KMS-11 (cell line): Measurements from ENCODE around the gene SIRT1.
A peak's percentile ranks its signal among the peaks of the same experiment; 100 is the strongest.

ENCODE experiments used
- H2AFZ ChIP-seq: fragments of 200-600 bp; sonication (generic); 2 replicates; pipeline ENCODE4 v1.6.1; 2016; ENCODE audit warnings: antibody characterized with exemption, mixed run types, low read depth
- H3K27ac ChIP-seq: fragments of 200-600 bp; sonication (generic); 2 replicates; pipeline ENCODE4 v1.6.1; 2016; ENCODE audit warnings: mild to moderate bottlenecking, mixed run types
- H3K27me3 ChIP-seq: fragments of 200-600 bp; sonication (generic); 2 replicates; pipeline ENCODE4 v1.6.1; 2017; ENCODE audit warnings: mild to moderate bottlenecking, low read depth, mixed run types, moderate library complexity; ENCODE audit not compliant: insufficient read depth
- H3K36me3 ChIP-seq: fragments of 200-600 bp; sonication (generic); 2 replicates; pipeline ENCODE4 v1.6.1; 2017; ENCODE audit warnings: mild to moderate bottlenecking, mixed run types; ENCODE audit not compliant: insufficient read depth
- H3K4me1 ChIP-seq: fragments of 200-600 bp; sonication (generic); 2 replicates; pipeline ENCODE4 v1.6.1; 2016; ENCODE audit warnings: mild to moderate bottlenecking, low read depth, mixed run types; ENCODE audit not compliant: poor library complexity, severe bottlenecking
- H3K4me2 ChIP-seq: fragments of 200-600 bp; sonication (generic); 2 replicates; pipeline ENCODE4 v1.7.0; 2016; ENCODE audit warnings: mild to moderate bottlenecking, mixed run types
- H3K4me3 ChIP-seq: fragments of 200-600 bp; sonication (generic); IDR thresholded peaks from 2 replicates; pipeline ENCODE4 v1.6.1; 2017; ENCODE audit warnings: low read depth, low read length, mixed read lengths; ENCODE audit not compliant: insufficient read depth
- H3K79me2 ChIP-seq: fragments of 200-600 bp; sonication (generic); 2 replicates; pipeline ENCODE4 v1.6.1; 2016; ENCODE audit warnings: low read depth, mixed run types; ENCODE audit not compliant: insufficient read depth
- H3K9ac ChIP-seq: fragments of 200-600 bp; sonication (generic); 2 replicates; pipeline ENCODE4 v1.6.1; 2016; ENCODE audit warnings: mild to moderate bottlenecking, mixed run types
- H4K20me1 ChIP-seq: fragments of 200-600 bp; sonication (generic); 2 replicates; pipeline ENCODE4 v1.6.1; 2016; ENCODE audit warnings: mild to moderate bottlenecking, mixed run types; ENCODE audit not compliant: insufficient read depth
- TF ChIP-seq, protein P1 (sequence below): fragments of 200-600 bp; sonication (generic); conservative IDR thresholded peaks from 2 replicates; pipeline ENCODE4 v1.6.1; 2017; ENCODE audit warnings: low read depth, mild to moderate bottlenecking, antibody characterized with exemption, low read length, moderate library complexity, mixed read lengths

SIRT1 gene

DNA sequence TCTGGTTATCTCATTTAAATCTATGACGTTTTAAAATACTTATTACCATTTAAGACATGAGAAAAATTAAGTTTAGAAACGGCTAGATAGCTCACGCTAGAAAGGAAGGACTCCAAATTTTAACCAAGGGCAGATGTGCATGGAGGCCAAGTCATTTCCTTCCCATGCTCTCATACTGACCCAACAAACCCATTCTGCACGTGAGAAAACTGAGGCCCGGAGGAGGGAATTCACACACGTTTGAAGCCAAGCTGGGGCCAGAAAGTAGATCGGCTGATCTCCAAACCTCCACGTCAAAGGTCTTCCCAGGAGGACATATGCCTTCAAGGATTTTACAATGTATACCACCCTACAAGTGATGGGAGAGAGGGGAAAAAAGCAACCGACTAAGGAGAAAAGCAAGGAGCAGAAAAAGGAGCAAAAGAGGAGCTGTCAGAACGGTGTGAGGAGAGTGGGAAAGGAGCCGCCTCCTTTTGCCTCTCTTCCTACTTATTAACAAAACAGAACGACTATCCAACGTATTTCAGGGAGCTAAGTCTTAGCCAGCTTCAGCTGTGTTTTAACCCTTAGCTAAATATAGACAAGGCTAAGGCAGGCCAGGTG lies 645 bp upstream of the SIRT1 start:
- peak overlapping the region; percentile 47; the same call in 1 of the 2 replicates for H3K9ac ChIP-seq
- no peak overlapping the region for H3K4me3 ChIP-seq
- H3K79me2 ChIP-seq, result peaks cover 27% of the 10 kb centered on the region
- TF ChIP-seq, protein P1, sequence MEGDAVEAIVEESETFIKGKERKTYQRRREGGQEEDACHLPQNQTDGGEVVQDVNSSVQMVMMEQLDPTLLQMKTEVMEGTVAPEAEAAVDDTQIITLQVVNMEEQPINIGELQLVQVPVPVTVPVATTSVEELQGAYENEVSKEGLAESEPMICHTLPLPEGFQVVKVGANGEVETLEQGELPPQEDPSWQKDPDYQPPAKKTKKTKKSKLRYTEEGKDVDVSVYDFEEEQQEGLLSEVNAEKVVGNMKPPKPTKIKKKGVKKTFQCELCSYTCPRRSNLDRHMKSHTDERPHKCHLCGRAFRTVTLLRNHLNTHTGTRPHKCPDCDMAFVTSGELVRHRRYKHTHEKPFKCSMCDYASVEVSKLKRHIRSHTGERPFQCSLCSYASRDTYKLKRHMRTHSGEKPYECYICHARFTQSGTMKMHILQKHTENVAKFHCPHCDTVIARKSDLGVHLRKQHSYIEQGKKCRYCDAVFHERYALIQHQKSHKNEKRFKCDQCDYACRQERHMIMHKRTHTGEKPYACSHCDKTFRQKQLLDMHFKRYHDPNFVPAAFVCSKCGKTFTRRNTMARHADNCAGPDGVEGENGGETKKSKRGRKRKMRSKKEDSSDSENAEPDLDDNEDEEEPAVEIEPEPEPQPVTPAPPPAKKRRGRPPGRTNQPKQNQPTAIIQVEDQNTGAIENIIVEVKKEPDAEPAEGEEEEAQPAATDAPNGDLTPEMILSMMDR, result no peak
- H3K36me3 ChIP-seq, result no peaks in the 10 kb centered on the region; the same call in 1 of the 2 replicates
- H3K27me3 ChIP-seq, result no peaks in the 10 kb centered on the region
- H4K20me1 ChIP-seq, result no peaks in the 10 kb centered on the region
- peak overlapping the region; percentile 91 for H3K4me2 ChIP-seq
- peaks cover 14% of the 10 kb centered on the region for H3K4me1 ChIP-seq
- H3K27ac ChIP-seq, result peak overlapping the region; percentile 39
- peak overlapping the region; percentile 97 for H2AFZ ChIP-seq

DNA sequence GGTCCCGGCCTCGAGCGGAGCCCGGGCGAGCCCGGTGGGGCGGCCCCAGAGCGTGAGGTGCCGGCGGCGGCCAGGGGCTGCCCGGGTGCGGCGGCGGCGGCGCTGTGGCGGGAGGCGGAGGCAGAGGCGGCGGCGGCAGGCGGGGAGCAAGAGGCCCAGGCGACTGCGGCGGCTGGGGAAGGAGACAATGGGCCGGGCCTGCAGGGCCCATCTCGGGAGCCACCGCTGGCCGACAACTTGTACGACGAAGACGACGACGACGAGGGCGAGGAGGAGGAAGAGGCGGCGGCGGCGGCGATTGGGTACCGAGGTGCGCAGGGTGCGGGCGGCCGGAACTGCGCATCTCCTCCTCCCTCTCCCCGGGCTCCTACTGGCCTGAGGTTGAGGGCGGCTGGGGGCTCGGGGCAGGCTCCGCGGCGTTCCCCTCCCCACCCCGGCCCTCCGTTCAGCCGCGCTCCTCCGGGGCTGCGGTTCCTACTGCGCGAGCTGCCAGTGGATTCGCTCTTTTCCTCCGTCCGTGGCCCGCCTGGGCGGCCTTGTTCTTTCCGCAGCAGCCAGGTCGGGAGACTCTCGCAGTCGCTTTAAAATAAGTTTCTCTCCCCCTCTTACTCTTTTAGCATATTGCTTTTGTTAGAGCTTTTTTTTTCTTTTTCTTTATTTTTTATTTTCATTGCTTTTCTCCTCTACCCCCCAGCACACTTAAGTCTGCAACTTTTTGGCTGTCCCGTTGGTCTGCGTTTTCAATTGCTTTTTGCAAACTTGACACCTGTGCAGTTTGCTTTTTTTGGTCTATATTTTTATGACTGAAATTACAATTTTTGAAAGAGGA lies 600 bp downstream of the SIRT1 start:
- Histone ChIP-seq H3K36me3 (no peaks in the 10 kb centered on the region; the same call in 1 of the 2 replicates), H3K4me3 (no peak overlapping the region), H3K79me2 (peaks cover 29% of the 10 kb centered on the region), H2AFZ (peak overlapping the region; percentile 54), H3K4me2 (peak overlapping the region; percentile 95), H3K27ac (peak overlapping the region; percentile 39), H3K9ac (peak overlapping the region; percentile 52; the same call in 1 of the 2 replicates), H4K20me1 (no peaks in the 10 kb centered on the region), H3K27me3 (no peaks in the 10 kb centered on the region), H3K4me1 (peaks cover 14% of the 10 kb centered on the region)
- TF ChIP-seq, protein P1, result no peak

DNA sequence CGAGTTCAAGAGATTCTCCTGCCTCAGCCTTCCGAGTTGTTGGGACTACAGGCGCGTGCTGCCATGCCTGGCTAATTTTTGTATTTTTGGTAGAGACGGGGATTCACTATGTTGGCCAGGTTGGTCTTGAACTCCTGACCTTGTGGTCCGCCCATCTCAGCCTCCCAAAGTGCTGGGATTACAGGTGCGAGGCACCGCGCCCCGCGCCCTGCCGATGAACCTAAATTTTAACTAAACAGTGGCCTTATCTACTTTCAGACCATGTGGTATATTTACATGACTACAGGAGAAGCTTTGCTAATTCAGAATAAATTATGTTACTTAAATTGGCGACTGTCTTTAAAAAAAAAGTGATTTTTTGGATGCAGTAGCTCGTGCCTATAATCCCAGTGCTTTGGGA lies 9.2 kb downstream of the SIRT1 start:
- no peak overlapping the region for H2AFZ ChIP-seq
- TF ChIP-seq, protein P1, result no peak
- H4K20me1 ChIP-seq, result no peaks in the 10 kb centered on the region
- no peak overlapping the region for H3K27ac ChIP-seq
- H3K9ac ChIP-seq, result no peak overlapping the region
- H3K27me3 ChIP-seq, result no peaks in the 10 kb centered on the region
- no peak overlapping the region for H3K4me3 ChIP-seq
- no peaks in the 10 kb centered on the region for H3K4me1 ChIP-seq
- H3K4me2 ChIP-seq, result no peak overlapping the region
- peaks cover 5% of the 10 kb centered on the region; the same call in 1 of the 2 replicates for H3K36me3 ChIP-seq
- peaks cover 7% of the 10 kb centered on the region; the same call in 1 of the 2 replicates for H3K79me2 ChIP-seq

DNA sequence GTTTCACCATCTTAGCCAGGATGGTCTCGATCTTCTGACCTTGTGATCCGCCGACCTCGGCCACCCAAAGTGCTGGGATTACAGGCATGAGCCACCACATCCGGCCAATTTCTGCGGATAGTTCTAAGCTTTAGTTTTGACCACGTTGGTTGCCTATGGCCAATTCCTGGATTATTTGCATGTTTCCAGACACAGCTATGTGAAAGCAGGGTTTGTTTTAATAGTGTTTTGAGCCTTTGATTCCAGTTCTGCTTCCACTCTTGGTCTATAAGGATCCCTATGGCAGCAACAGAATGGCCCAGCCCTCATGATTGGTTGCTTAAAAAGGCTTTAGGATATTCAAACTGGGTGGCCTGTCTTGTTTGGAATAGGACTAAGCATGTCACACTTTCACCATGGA lies 19.1 kb downstream of the SIRT1 start:
- no peaks in the 10 kb centered on the region for H3K79me2 ChIP-seq
- H2AFZ ChIP-seq, result no peak overlapping the region
- TF ChIP-seq, protein P1, result no peak
- no peaks in the 10 kb centered on the region for H3K27me3 ChIP-seq
- H4K20me1 ChIP-seq, result no peaks in the 10 kb centered on the region
- no peak overlapping the region for H3K4me3 ChIP-seq
- no peaks in the 10 kb centered on the region for H3K4me1 ChIP-seq
- no peak overlapping the region for H3K27ac ChIP-seq
- H3K9ac ChIP-seq, result no peak overlapping the region
- no peak overlapping the region for H3K4me2 ChIP-seq
- 0 out of 2 replicates have a peak, but pooled peaks cover 3% of the 10 kb centered on the region for H3K36me3 ChIP-seq
